Measurements from ENCODE around the gene FCMR. TPM values are rescaled to one million over a fixed set of nuclear protein-coding genes. Genes with fewer than 3 reads are reported as not detected.

Gene FCMR
- total RNA-seq, 1 donor from 2014 or later = 0.58 TPM

DNA sequence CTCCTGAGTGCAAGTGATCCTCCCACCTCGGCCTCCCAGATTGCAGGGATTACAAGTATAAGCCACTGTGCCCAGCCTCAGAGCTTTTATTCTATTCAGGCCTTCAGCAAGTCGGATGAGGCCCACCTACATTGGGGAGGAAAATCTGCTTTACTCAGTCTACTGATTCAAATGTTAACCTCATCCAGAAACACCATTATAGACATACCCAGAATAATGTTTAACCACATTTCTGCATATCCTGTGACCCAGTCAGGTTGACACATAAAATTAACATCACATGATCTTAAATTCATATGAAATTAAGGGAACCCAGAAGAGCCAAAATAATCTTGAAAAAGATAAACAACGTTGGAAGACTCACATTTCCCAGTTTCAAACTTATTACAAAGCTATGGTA, 41.4 kb downstream of the FCMR start:
- H3K9me3 Mint-ChIP-seq = no peaks in the 10 kb centered on the region
- no peak overlapping the region for H3K4me3 Mint-ChIP-seq
- H3K4me1 Mint-ChIP-seq (ENCODE audit: unreplicated experiment) = no peaks in the 10 kb centered on the region
- H3K27ac Mint-ChIP-seq = no peak overlapping the region
- no peak for DNase-seq (ENCODE audit: extremely low spot score, unreplicated experiment)
- TF ChIP-seq, protein P1, sequence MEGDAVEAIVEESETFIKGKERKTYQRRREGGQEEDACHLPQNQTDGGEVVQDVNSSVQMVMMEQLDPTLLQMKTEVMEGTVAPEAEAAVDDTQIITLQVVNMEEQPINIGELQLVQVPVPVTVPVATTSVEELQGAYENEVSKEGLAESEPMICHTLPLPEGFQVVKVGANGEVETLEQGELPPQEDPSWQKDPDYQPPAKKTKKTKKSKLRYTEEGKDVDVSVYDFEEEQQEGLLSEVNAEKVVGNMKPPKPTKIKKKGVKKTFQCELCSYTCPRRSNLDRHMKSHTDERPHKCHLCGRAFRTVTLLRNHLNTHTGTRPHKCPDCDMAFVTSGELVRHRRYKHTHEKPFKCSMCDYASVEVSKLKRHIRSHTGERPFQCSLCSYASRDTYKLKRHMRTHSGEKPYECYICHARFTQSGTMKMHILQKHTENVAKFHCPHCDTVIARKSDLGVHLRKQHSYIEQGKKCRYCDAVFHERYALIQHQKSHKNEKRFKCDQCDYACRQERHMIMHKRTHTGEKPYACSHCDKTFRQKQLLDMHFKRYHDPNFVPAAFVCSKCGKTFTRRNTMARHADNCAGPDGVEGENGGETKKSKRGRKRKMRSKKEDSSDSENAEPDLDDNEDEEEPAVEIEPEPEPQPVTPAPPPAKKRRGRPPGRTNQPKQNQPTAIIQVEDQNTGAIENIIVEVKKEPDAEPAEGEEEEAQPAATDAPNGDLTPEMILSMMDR (conservative IDR thresholded peaks at IDR 0.05) = no peak
- H3K36me3 Mint-ChIP-seq = no peaks in the 10 kb centered on the region
- H3K27me3 Mint-ChIP-seq = peaks cover 7% of the 10 kb centered on the region

DNA sequence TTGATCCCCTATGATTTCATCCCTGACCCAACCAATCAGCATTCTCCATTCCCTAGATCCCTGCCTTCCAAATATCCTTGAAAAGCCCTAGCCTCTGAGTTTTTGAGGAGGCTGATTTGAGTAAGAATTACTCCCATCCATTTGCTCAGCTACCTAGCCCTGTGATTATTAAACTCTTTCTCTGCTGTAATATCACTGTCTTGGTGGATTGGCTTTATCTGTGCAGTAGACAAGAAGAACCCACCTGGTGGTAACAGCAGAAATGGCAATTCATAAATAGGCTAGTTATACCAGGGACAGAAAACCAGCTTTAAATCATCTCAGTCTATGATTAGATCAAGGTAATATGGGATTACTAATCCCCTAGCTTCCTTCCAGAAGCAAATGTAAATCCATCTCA, 43.3 kb downstream of the FCMR start:
- H3K27ac Mint-ChIP-seq = no peak overlapping the region
- no peak for DNase-seq (ENCODE audit: extremely low spot score, unreplicated experiment)
- TF ChIP-seq, protein P1 (conservative IDR thresholded peaks at IDR 0.05) = peak; percentile 22
- no peaks in the 10 kb centered on the region for H3K36me3 Mint-ChIP-seq
- H3K9me3 Mint-ChIP-seq = no peaks in the 10 kb centered on the region
- peaks cover 4% of the 10 kb centered on the region for H3K27me3 Mint-ChIP-seq
- H3K4me1 Mint-ChIP-seq (ENCODE audit: unreplicated experiment) = no peaks in the 10 kb centered on the region
- H3K4me3 Mint-ChIP-seq = no peak overlapping the region

GRCh38 chr1:206875752-206876377, 45.9 kb downstream of the FCMR start:
- Mint-ChIP-seq H3K9me3 (peaks cover 4% of the 10 kb centered on the region), H3K4me1 (ENCODE audit: unreplicated experiment) (no peaks in the 10 kb centered on the region), H3K27ac (no peak overlapping the region), H3K36me3 (no peaks in the 10 kb centered on the region), H3K4me3 (no peak overlapping the region), H3K27me3 (no peaks in the 10 kb centered on the region)
- DNase-seq (ENCODE audit: extremely low spot score, unreplicated experiment) = no peak
- TF ChIP-seq, protein P1 (conservative IDR thresholded peaks at IDR 0.05) = no peak

DNA sequence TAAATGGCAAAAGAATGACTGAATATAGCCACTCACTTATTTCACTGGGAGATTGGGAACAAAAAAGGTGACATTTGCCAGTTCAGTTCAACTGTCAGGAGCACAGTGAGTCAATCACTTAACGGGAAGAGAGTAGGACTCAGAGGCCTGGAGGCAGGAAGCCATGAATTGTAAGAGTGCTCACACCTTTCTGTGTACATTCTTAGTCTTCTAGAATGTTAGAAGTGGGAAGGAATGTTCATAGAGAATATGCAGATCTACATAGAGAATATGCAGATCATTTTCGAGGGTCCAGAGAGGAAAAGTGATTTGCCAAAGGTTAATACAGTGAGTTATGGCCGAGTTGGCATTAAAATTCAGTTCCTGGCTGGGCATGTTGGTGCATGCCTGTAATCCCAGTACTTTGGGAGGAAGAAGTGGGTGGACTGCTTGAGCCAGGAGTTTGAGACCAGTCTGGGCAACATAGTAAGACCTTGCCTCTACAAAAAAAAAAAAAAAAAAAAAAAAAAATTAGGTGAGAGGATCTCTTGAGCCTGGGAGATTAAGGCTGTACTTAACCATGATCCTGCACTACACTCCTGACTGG, 48.0 kb downstream of the FCMR start:
- no peak overlapping the region for H3K4me3 Mint-ChIP-seq
- TF ChIP-seq, protein P1 (conservative IDR thresholded peaks at IDR 0.05) = no peak
- peaks cover 11% of the 10 kb centered on the region for H3K27me3 Mint-ChIP-seq
- DNase-seq (ENCODE audit: extremely low spot score, unreplicated experiment) = no peak
- no peak overlapping the region for H3K27ac Mint-ChIP-seq
- peaks cover 4% of the 10 kb centered on the region for H3K9me3 Mint-ChIP-seq
- no peaks in the 10 kb centered on the region for H3K36me3 Mint-ChIP-seq
- no peaks in the 10 kb centered on the region for H3K4me1 Mint-ChIP-seq (ENCODE audit: unreplicated experiment)

GRCh38 chr1:206872139-206872538, 49.6 kb downstream of the FCMR start:
- peaks cover 4% of the 10 kb centered on the region for H3K9me3 Mint-ChIP-seq
- no peak for DNase-seq (ENCODE audit: extremely low spot score, unreplicated experiment)
- H3K36me3 Mint-ChIP-seq = no peaks in the 10 kb centered on the region
- H3K4me3 Mint-ChIP-seq = no peak overlapping the region
- H3K27ac Mint-ChIP-seq = no peak overlapping the region
- H3K4me1 Mint-ChIP-seq (ENCODE audit: unreplicated experiment) = no peaks in the 10 kb centered on the region
- TF ChIP-seq, protein P1 (conservative IDR thresholded peaks at IDR 0.05) = no peak
- peaks cover 24% of the 10 kb centered on the region for H3K27me3 Mint-ChIP-seq
